ENCODE data around the gene RAB38.

DNA sequence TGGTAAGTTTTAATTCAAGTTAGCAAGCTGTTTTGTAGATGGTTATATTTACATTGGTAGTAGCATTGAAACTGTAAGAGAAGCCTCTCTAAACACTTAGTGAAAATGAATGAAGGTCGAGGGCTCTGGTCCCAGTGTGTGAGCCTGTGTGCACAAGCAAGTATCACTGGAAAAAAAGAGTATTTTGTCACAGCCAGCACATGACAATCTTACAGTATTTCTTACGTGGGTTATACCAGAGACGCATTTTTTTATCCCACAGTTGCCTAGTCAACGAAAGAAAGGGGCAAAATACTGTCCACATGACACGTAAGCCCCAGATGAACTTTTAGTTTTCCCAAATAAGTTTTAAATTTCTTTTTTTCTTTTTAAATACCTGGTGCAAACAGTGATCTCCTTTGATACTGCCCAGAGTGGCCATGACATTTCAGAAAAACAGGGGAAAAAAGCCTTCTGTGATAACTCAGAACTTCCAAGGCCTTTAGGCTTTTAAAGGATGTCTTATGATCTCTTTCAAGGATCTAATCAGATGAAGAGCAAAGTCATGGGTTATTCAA, 23.5 kb downstream of the RAB38 start:
- TF ChIP-seq CTCF (IDR thresholded peaks at IDR 0.05) = no peak
- TF ChIP-seq POLR2A (IDR thresholded peaks at IDR 0.05) = no peak

All from uterus (tissue), 2 donors.